Astrocyte of the cerebellum (primary cell): Measurements from ENCODE around the gene KCNA1.

Source experiments
- DNase-seq: peaks from one replicate; pipeline ENCODE4 v3.0.0-alpha.2; 2011; ENCODE audit warnings: low read depth
- H3K4me3 ChIP-seq: 2 replicates; pipeline ENCODE4 v1.5.1; 2011; ENCODE audit warnings: mild to moderate bottlenecking, low read depth, low read length, moderate library complexity
- CTCF ChIP-seq: IDR thresholded peaks from 2 replicates; pipeline ENCODE4 v1.5.1; 2012; ENCODE audit warnings: low read length, low read depth, moderate library complexity, mild to moderate bottlenecking; ENCODE audit errors: missing control alignments
- in situ Hi-C: cut with HindIII; loops from 2 replicates; pipeline ENCODE4 v1.10.0; 2017; ENCODE audit warnings: low sequenced_read_pairs

KCNA1 gene

GRCh38 chr12:4891866-4892265, 17.8 kb upstream of the KCNA1 start:
- no peak for DNase-seq
- TF ChIP-seq CTCF = no peak
- in situ Hi-C loops = no loop called here
- no peak overlapping the region for H3K4me3 ChIP-seq

DNA sequence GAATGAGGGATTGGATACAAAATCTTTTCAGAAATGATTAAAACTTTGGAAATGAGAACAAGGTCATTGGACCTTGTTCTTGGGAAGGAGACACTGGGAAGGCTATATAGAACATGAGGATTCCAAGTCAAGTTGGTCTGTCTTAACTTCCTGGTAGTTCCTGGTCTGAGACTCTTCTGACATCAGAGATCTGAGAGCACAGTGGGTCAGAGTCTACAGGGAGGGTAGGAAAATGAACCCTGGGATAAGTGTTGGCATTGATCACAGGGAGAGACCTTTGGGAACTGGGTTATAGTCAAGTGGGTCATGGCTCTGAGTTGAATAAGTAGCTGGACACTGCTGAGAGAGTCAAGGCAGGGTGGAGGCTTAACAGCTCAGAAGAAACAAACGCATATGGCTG, 17.3 kb upstream of the KCNA1 start:
- TF ChIP-seq CTCF = no peak
- no peak overlapping the region for H3K4me3 ChIP-seq
- DNase-seq = no peak
- in situ Hi-C loops = no loop called here

- TF ChIP-seq CTCF = no peak
- in situ Hi-C loops = no loop called here
- no peak overlapping the region for H3K4me3 ChIP-seq
- DNase-seq = no peak
Observed at GRCh38 chr12:4894019-4894418, 15.7 kb upstream of the KCNA1 start.

DNA sequence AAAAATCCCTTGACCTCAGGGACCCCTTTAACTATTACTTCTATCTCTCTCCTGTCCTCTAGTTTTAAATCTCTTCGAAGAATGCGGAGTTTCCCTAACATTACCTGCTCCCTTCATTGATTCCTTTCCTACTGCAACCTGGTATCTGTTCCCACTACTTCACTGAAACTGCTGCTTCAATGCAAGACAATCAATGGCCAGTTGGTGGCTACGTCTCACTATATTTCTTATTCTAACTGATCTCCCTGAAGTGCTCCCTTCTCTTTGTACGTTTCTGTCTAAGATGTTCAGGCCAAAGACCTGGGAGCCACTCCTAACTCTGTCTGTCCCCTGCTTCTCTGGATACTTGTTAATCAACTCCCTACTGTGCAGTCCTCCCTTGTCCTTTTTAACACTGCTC, 10.3 kb upstream of the KCNA1 start:
- in situ Hi-C loops = no loop called here
- no peak for DNase-seq
- no peak overlapping the region for H3K4me3 ChIP-seq
- peak; percentile 52 for TF ChIP-seq CTCF

GRCh38 chr12:4900327-4900726, 9.4 kb upstream of the KCNA1 start:
- peak; percentile 39 for DNase-seq
- TF ChIP-seq CTCF = no peak
- in situ Hi-C loops = no loop called here
- no peak overlapping the region for H3K4me3 ChIP-seq

- no peak for TF ChIP-seq CTCF
- in situ Hi-C loops = no loop called here
- H3K4me3 ChIP-seq = no peak overlapping the region
- DNase-seq = no peak
Observed at GRCh38 chr12:4905316-4905715, 4.4 kb upstream of the KCNA1 start.
